K562 (cell line): ENCODE results near the gene HSD11B2. TPM values are rescaled to one million over a fixed set of nuclear protein-coding genes. Genes with fewer than 3 reads are reported as not detected.
A peak's percentile ranks its signal among the peaks of the same experiment; 100 is the strongest.

ENCODE experiments used
- ATAC-seq: fragments of 200-7000 bp; cut with Tn5 transposase; 3 replicates; pipeline ENCODE4 v1.9.1; 2020; ENCODE audit warnings: moderate library complexity
- BruUV-seq: library from RNA; stranded (reverse); fragments of 400-500 nt; replicated peaks from 2 replicates; lab custom pipeline; 2021; lab: Mats Ljungman, UMichigan
- CTCF ChIA-PET: fragments of 300-600 bp; formaldehyde crosslinking; extraction: SDS; loops from one replicate; lab custom pipeline; 2021; ENCODE audit warnings: low intra/inter-chr PET ratio; lab: Yijun Ruan, JAX
- POLR2A ChIA-PET: fragments of 300-600, 350-650 bp; sonication (Branson Sonifier 250); formaldehyde crosslinking; extraction: SDS; loops from one replicate; lab custom pipeline; 2021; ENCODE audit warnings: antibody characterized with exemption, inconsistent platforms; lab: Yijun Ruan, JAX
- DNase-seq, 4 experiments: peaks; one replicate each; pipeline versions ENCODE4 v3.0.0 to v3.0.0-alpha.2; 2011 to 2018; ENCODE audit warnings: low spot score in 3 of 4, mixed read lengths in 3 of 4; ENCODE audit errors: extremely low read depth in 1 of 4
- FAIRE-seq: peaks from 2 replicates; lab custom pipeline; 2011; peaks lifted over from hg19 to GRCh38; lab: Jason Lieb, UNC
- H2AFZ ChIP-seq: 2 replicates; pipeline ENCODE4 v1.6.0; 2011; ENCODE audit warnings: low read depth, low read length, control low read depth, inconsistent platforms
- H3K27ac ChIP-seq: fragments of 200-600 bp; 3 replicates; pipeline ENCODE4 v1.8.0; 2011; ENCODE audit warnings: low read depth, mild to moderate bottlenecking, control low read depth, inconsistent platforms, low read length, moderate library complexity, mixed read lengths; ENCODE audit errors: extremely low read depth
- H3K27me3 ChIP-seq, 2 experiments: fragments of 300-600 bp in 1 of 2; 2 replicates in 1 of 2; 3 replicates in 1 of 2; pipeline versions ENCODE4 v1.6.0 to v1.8.0; 2011; ENCODE audit warnings: inconsistent platforms in 2 of 2, low read length in 2 of 2, mild to moderate bottlenecking in 1 of 2, mixed read lengths in 1 of 2, moderate library complexity in 1 of 2; ENCODE audit not compliant: control insufficient read depth in 2 of 2, insufficient read depth in 2 of 2
- H3K36me3 ChIP-seq: fragments of 300-600 bp; 3 replicates; pipeline ENCODE4 v1.8.0; 2011; ENCODE audit warnings: mild to moderate bottlenecking, low read length, inconsistent platforms; ENCODE audit not compliant: control insufficient read depth, insufficient read depth
- H3K4me1 ChIP-seq, 2 experiments: fragments of 200-600 bp in 1 of 2; replicated peaks in 1 of 2; 2 replicates in 1 of 2; 3 replicates in 1 of 2; pipeline versions ENCODE4 v1.5.1 to v1.8.0; 2011; ENCODE audit warnings: inconsistent platforms in 2 of 2, low read length in 2 of 2, mild to moderate bottlenecking in 1 of 2, mixed read lengths in 1 of 2, moderate library complexity in 1 of 2; ENCODE audit not compliant: control insufficient read depth in 2 of 2, insufficient read depth in 2 of 2
- H3K4me2 ChIP-seq: 2 replicates; pipeline ENCODE4 v1.6.1; 2011; ENCODE audit warnings: low read length, control low read depth, inconsistent platforms, mixed read lengths; ENCODE audit not compliant: insufficient read depth
- H3K4me3 ChIP-seq: fragments of 200-600 bp; sonication (generic), shearing (Covaris generic); 2 replicates; pipeline ENCODE4 v1.5.1; 2016; ENCODE audit warnings: control low read depth, inconsistent platforms
- H3K79me2 ChIP-seq: fragments of 200-600 bp; 3 replicates; pipeline ENCODE4 v1.8.0; 2011; ENCODE audit warnings: low read length, inconsistent platforms; ENCODE audit not compliant: control insufficient read depth, insufficient read depth
- H3K9ac ChIP-seq, 2 experiments: 2 replicates each; pipeline versions ENCODE4 v1.6.0 to v1.6.1; 2011; ENCODE audit warnings: low read depth in 2 of 2, low read length in 2 of 2, control low read depth in 1 of 2, inconsistent platforms in 1 of 2, mild to moderate bottlenecking in 1 of 2, mixed read lengths in 1 of 2; ENCODE audit not compliant: insufficient read depth in 1 of 2
- H3K9me1 ChIP-seq: one replicate; pipeline ENCODE4 v1.6.0; 2011; ENCODE audit warnings: inconsistent platforms, mild to moderate bottlenecking, low read length, moderate library complexity; ENCODE audit not compliant: control insufficient read depth, insufficient read depth
- H3K9me3 ChIP-seq: replicated peaks from 2 replicates; pipeline ENCODE4 v1.5.1; 2011; ENCODE audit warnings: low read depth, low read length, inconsistent platforms; ENCODE audit not compliant: control insufficient read depth, insufficient read depth
- H4K20me1 ChIP-seq: replicated peaks from 2 replicates; pipeline ENCODE4 v1.6.1; 2011; ENCODE audit warnings: low read length, inconsistent platforms, mixed read lengths; ENCODE audit not compliant: control insufficient read depth, insufficient read depth
- BRCA1 ChIP-seq, 2 experiments: fragments of 450-650 bp in 1 of 2; sonication (generic) in 1 of 2; formaldehyde crosslinking in 1 of 2; IDR thresholded peaks; 2 replicates each; pipeline versions ENCODE4 v1.5.0 to v1.6.1; 2017 to 2020; ENCODE audit warnings: mild to moderate bottlenecking in 1 of 2, missing genetic modification reagents in 1 of 2
- CBX5 ChIP-seq: IDR thresholded peaks from 2 replicates; pipeline ENCODE4 v1.6.1; 2014; ENCODE audit warnings: low read depth, borderline replicate concordance
- CHAMP1 ChIP-seq: fragments of 450-650 bp; IDR thresholded peaks from 2 replicates; pipeline ENCODE4 v1.6.1; 2016; ENCODE audit warnings: mild to moderate bottlenecking
- HNRNPL ChIP-seq: fragments of 200-400 bp; formaldehyde crosslinking; IDR thresholded peaks from 2 replicates; pipeline ENCODE4 v1.6.1; 2017; ENCODE audit warnings: low read depth, mild to moderate bottlenecking, low read length
- ILF3 ChIP-seq: fragments of 450-650 bp; IDR thresholded peaks from 2 replicates; pipeline ENCODE4 v1.6.1; 2018; ENCODE audit warnings: antibody characterized with exemption, mild to moderate bottlenecking, moderate library complexity, borderline replicate concordance
- KLF6 ChIP-seq: fragments of 250-450 bp; sonication (Bioruptor Pico); IDR thresholded peaks from 2 replicates; pipeline ENCODE4 v1.4.0; 2020; ENCODE audit warnings: mild to moderate bottlenecking, moderate library complexity, borderline replicate concordance
- SIN3B ChIP-seq: fragments of 450-650 bp; IDR thresholded peaks from 2 replicates; pipeline ENCODE4 v1.6.1; 2017; ENCODE audit warnings: low read depth, mild to moderate bottlenecking, moderate library complexity
- SRSF3 ChIP-seq: fragments of 200-400 bp; formaldehyde crosslinking; IDR thresholded peaks from 2 replicates; pipeline ENCODE4 v1.6.1; 2016; ENCODE audit warnings: mild to moderate bottlenecking, low read length, moderate library complexity; ENCODE audit not compliant: insufficient read depth
- TBL1XR1 ChIP-seq, 2 experiments: IDR thresholded peaks; 2 replicates each; pipeline ENCODE4 v1.6.1; 2012; ENCODE audit warnings: improper control_type of control experiment in 2 of 2, low read length in 2 of 2, mild to moderate bottlenecking in 1 of 2
- ZKSCAN1 ChIP-seq: fragments of 150-350 bp; IDR thresholded peaks from 2 replicates; pipeline ENCODE4 v1.6.1; 2016; ENCODE audit warnings: low read depth, low read length
- ZNF212 ChIP-seq: fragments of 450-650 bp; formaldehyde crosslinking; IDR thresholded peaks from 2 replicates; pipeline ENCODE4 v1.4.0; 2020; ENCODE audit warnings: mild to moderate bottlenecking
- ZNF280A ChIP-seq: fragments of 450-650 bp; IDR thresholded peaks from 2 replicates; pipeline ENCODE4 v1.6.1; 2018; ENCODE audit warnings: mild to moderate bottlenecking, low read depth; ENCODE audit not compliant: partially characterized antibody
- WGBS: fragments of 100-300 bp; shearing (Covaris generic); methylation state at CpG from one replicate; pipeline ENCODE4 v1.1.6; 2016; ENCODE audit warnings: low coverage, mixed read lengths; ENCODE audit not compliant: insufficient coverage; ENCODE audit errors: missing lambda C conversion rate; 5-methylcytosine and 5-hydroxymethylcytosine counted together
- in situ Hi-C: fragments of 300-500 bp; cut with MboI; formaldehyde crosslinking; loops from 4 replicates; pipeline ENCODE4 v1.15.0; 2018; ENCODE audit warnings: inconsistent platforms, mixed read lengths
- intact Hi-C: fragments of 100-400 bp; cut with micrococcal nuclease; formaldehyde crosslinking; loops from 2 replicates; pipeline ENCODE4 v1.14.2; 2022
- polyA plus RNA-seq, 8 experiments: library from polyadenylated mRNA; depleted of rRNA in 4 of 8; stranded (reverse) in 5 of 8; unstranded in 3 of 8; fragments of >200 nt; fragmentation: Nextera tagmentation in 2 of 8; fragmentation: Illumina TruSeq in 1 of 8; extraction: Ambion mirVana in 2 of 8; extraction: Trizol in 1 of 8; gene quantifications; 2 replicates each; pipeline versions ENCODE4 v1.2.1 to v1.2.3, GENCODE V29; 2011 to 2014; ENCODE audit warnings: inconsistent platforms in 1 of 8, missing spikeins in 1 of 8
- total RNA-seq, 7 experiments: library from RNA; depleted of rRNA in 6 of 7; stranded (reverse); fragments of >200 nt in 6 of 7; fragmentation: Illumina TruSeq in 2 of 7; extraction: Trizol in 2 of 7; gene quantifications; 2 replicates each; pipeline versions ENCODE4 v1.2.1 to v1.2.3, GENCODE V29; 2011 to 2021; ENCODE audit warnings: low replicate concordance in 1 of 7

HSD11B2 gene
- total and polyA plus RNA-seq, 9 of the 15 experiments (the other 6 are each of a cell fraction or from before 2014, with no cell fraction given): 0.08 to 2.0 (median 0.79) TPM

GRCh38 chr16:67448580-67448979 is 17.7 kb downstream of the HSD11B2 start:
- POLR2A ChIA-PET: interaction anchor here (0.6 kb wide), 1 partner anchor 184 kb away, joined by 3 read pairs; no protein-coding TSS in a partner anchor
- H3K27ac ChIP-seq: no peak overlapping the region
- H3K4me2 ChIP-seq: no peak overlapping the region
- no peak overlapping the region for H3K4me3 ChIP-seq
- H3K4me1 ChIP-seq: peaks cover 0 to 32% of the 10 kb centered on the region in 2 experiments; a peak in 2 of 5 replicates
- no peak for FAIRE-seq
- no TSS peak for BruUV-seq
- no peaks in the 10 kb centered on the region for H3K27me3 ChIP-seq
- in situ Hi-C loops: no loop called here
- 96% methylated on average over 5 of the region's 5 CpGs for WGBS
- no peak for TF ChIP-seq ZNF280A
- TF ChIP-seq, all 486 proteins: peak for 0
- CTCF ChIA-PET: no interaction called here
- Histone ChIP-seq H4K20me1 (peaks cover 22% of the 10 kb centered on the region), H3K36me3 (peaks cover 80% of the 10 kb centered on the region; the same call in 2 of the 3 replicates), H3K9ac (0 out of 4 replicates have a peak overlapping the region, but pooled peaks of 1 of the 2 experiments have one; percentile 48), H2AFZ (no peak overlapping the region), H3K79me2 (no peaks in the 10 kb centered on the region), H3K9me1 (peaks cover 2% of the 10 kb centered on the region), H3K9me3 (no peaks in the 10 kb centered on the region)
- no peak for DNase-seq
- intact Hi-C loops: no loop called here
- ATAC-seq: no peak

- Histone ChIP-seq H3K9me1 (peaks cover 2% of the 10 kb centered on the region), H3K9me3 (no peaks in the 10 kb centered on the region), H3K4me3 (no peak overlapping the region), H3K27me3 (no peaks in the 10 kb centered on the region), H4K20me1 (peaks cover 16% of the 10 kb centered on the region), H3K9ac (0 out of 4 replicates have a peak overlapping the region, but pooled peaks of 1 of the 2 experiments have one; percentile 74), H3K4me1 (peaks cover 0 to 30% of the 10 kb centered on the region in 2 experiments; a peak in 2 of 5 replicates), H2AFZ (no peak overlapping the region), H3K36me3 (peaks cover 77% of the 10 kb centered on the region; the same call in 2 of the 3 replicates), H3K27ac (no peak overlapping the region), H3K4me2 (no peak overlapping the region), H3K79me2 (no peaks in the 10 kb centered on the region)
- 100% methylated on average over 2 of the region's 2 CpGs for WGBS
- no peak for ATAC-seq
- no TSS peak for BruUV-seq
- ChIA-PET POLR2A (interaction anchor here (0.5 to 1.3 kb wide), 2 partner anchors 13 to 27 kb away, joined by 3 to 4 read pairs; no protein-coding TSS in a partner anchor), CTCF (no interaction called here)
- in situ Hi-C loops (no loop called here), intact Hi-C loops (no loop called here)
- FAIRE-seq: no peak
- DNase-seq: no peak
- TF ChIP-seq CHAMP1 (no peak), CBX5 (no peak), SRSF3 (no peak), KLF6 (CRISPR knock-in tag) (no peak), HNRNPL (no peak), ILF3 (no peak), ZKSCAN1 (no peak), BRCA1 (IDR thresholded peaks at IDR 0.05) (no peak), BRCA1 (CRISPR knock-in tag; IDR thresholded peaks at IDR 0.05) (no peak), ZNF212 (no peak), SIN3B (no peak), TBL1XR1 (IDR thresholded peaks at IDR 0.05; ENCODE audit: low read length in 2 of 2) (no peak)
Measured at GRCh38 chr16:67449336-67449735, 18.4 kb downstream of the HSD11B2 start.
